ENCODE data around the gene ASB13. TPM values are rescaled to one million over a fixed set of nuclear protein-coding genes. Genes with fewer than 3 reads are reported as not detected.

The ASB13 gene
- total RNA-seq, 1 donor from 2014 or later = 23.0 TPM

DNA sequence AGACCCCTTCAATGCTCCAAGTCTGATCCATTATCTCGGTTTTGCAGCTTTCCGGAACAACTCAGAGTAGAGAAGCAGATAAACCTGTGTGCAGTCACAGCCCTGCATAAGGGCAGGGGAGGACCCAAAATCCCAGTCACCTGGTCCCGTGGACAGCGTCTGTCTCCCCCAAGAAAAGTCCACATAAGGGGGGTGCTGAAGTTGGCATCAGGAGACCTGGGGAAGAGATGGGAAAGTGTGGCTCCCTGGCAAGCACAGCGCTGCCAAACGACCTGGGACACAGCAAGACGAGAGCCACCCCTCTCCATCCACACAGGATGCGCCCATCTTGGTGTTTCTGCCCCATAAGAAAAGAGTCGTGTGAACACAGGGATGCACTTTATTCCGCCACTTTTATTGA is 27.9 kb downstream of the ASB13 start:
- no peaks in the 10 kb centered on the region for H3K27me3 ChIP-seq
- H3K9me3 ChIP-seq = no peaks in the 10 kb centered on the region
- no peaks in the 10 kb centered on the region for H3K4me1 ChIP-seq
- H3K36me3 ChIP-seq = peaks cover 36% of the 10 kb centered on the region
- TF ChIP-seq, protein P1, sequence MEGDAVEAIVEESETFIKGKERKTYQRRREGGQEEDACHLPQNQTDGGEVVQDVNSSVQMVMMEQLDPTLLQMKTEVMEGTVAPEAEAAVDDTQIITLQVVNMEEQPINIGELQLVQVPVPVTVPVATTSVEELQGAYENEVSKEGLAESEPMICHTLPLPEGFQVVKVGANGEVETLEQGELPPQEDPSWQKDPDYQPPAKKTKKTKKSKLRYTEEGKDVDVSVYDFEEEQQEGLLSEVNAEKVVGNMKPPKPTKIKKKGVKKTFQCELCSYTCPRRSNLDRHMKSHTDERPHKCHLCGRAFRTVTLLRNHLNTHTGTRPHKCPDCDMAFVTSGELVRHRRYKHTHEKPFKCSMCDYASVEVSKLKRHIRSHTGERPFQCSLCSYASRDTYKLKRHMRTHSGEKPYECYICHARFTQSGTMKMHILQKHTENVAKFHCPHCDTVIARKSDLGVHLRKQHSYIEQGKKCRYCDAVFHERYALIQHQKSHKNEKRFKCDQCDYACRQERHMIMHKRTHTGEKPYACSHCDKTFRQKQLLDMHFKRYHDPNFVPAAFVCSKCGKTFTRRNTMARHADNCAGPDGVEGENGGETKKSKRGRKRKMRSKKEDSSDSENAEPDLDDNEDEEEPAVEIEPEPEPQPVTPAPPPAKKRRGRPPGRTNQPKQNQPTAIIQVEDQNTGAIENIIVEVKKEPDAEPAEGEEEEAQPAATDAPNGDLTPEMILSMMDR (IDR thresholded peaks at IDR 0.05) = no peak
- H3K4me3 ChIP-seq = no peak overlapping the region
- H3K27ac ChIP-seq = no peak overlapping the region
- ATAC-seq = no peak
- intact Hi-C loops (cut with DNase I) = no loop called here
- DNase-seq = no peak

DNA sequence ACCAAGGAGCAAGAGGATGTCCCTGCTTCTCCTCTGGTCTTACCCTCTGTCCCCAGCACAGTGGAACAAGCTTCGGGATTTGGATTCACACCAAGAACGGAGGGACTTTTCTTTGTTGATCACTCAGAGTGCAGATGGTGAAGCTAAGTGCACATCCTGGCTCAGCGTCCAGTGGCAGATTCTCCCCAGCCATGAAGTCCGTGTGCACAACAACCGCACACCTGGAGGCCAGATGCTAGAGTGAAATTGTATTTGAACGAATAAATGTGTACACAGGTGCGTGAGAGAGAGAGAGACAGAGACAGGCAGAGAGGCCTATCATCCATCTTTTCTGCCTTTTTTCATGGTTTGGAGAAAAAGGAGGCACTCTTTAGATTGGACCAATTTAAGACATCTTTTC is 31.5 kb downstream of the ASB13 start:
- Histone ChIP-seq H3K36me3 (peaks cover 14% of the 10 kb centered on the region), H3K4me1 (no peaks in the 10 kb centered on the region), H3K27me3 (no peaks in the 10 kb centered on the region), H3K4me3 (no peak overlapping the region), H3K27ac (no peak overlapping the region), H3K9me3 (no peaks in the 10 kb centered on the region)
- no peak for DNase-seq
- TF ChIP-seq, protein P1 (IDR thresholded peaks at IDR 0.05) = no peak
- intact Hi-C loops (cut with DNase I) = no loop called here
- no peak for ATAC-seq

DNA sequence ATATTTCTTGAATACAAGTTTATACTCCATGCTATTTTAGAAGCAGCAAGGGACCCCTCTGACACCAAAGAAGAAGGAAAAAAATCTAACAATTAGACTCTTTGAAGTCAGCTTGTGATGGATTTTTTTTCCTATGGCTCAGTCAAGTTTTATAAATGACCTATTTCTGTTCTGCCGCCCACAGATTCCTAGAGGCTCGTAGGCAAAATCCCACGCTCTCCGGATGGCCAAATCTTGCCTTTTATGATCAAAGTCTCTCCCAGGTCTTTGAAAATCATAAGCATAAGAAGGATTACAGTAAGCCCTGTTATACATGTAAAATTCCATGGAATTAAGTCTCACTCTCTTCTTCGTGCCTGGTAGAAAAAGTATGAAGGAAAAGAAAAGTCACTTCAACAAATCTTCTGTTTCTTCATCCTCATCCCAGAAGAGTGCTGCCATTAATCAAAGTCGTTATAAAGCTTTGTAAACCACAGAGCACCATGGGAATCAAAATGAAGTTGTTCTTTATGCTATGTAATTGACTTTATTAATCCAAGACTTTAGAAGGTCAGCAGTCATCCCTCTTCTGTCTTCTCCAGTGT is 33.1 kb downstream of the ASB13 start:
- H3K27me3 ChIP-seq = no peaks in the 10 kb centered on the region
- TF ChIP-seq, protein P1 (IDR thresholded peaks at IDR 0.05) = no peak
- ATAC-seq = no peak
- no peaks in the 10 kb centered on the region for H3K9me3 ChIP-seq
- H3K27ac ChIP-seq = no peak overlapping the region
- DNase-seq = no peak
- no peaks in the 10 kb centered on the region for H3K4me1 ChIP-seq
- no peaks in the 10 kb centered on the region for H3K36me3 ChIP-seq
- intact Hi-C loops (cut with DNase I) = no loop called here
- H3K4me3 ChIP-seq = no peak overlapping the region

DNA sequence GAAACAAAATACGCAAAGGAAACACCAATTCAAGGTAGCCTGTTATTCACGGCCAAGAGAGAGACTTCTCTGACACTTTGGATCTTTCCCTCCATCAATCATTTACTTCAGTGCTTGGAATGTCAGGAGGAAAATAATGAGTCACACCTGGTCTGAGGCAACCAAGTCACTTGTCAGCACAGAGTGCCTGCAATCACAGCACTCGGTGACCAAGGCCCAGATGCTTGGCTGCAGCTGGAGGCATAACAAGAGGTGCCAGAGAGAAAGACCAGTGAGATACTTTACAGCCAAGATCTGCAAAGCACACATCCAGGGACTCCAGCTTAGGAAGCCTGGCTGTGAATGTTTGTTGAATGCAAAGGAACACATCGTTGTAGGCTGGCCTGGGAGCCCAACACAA is 33.9 kb downstream of the ASB13 start:
- Histone ChIP-seq H3K27ac (peak overlapping the region; percentile 73), H3K4me1 (no peaks in the 10 kb centered on the region), H3K9me3 (no peaks in the 10 kb centered on the region), H3K27me3 (no peaks in the 10 kb centered on the region), H3K36me3 (no peaks in the 10 kb centered on the region), H3K4me3 (no peak overlapping the region)
- ATAC-seq (peak; percentile 81), DNase-seq (peak; percentile 82)
- TF ChIP-seq, protein P1 (IDR thresholded peaks at IDR 0.05) = no peak
- intact Hi-C loops (cut with DNase I) = no loop called here

DNA sequence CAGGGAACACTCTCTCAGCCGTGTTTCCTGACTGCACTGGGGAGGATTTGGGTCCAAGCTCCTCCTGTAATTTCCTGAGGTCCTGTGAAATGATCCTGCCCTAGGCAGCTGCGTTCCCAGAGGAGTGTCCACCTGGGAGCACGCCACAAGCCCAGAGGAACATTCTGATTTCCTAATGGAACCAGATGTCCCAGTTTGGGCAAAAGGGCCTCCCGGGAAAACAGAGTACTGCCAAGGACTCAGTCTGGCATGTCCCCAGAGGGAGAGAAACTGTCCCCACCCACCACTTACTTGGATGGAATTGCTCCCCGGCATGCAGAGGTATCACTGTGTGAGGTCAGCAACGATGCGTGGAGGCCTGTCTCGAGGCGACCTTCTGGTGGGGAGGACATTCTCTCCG is 34.5 kb downstream of the ASB13 start:
- no peaks in the 10 kb centered on the region for H3K9me3 ChIP-seq
- peak; percentile 73 for ATAC-seq
- no peaks in the 10 kb centered on the region for H3K4me1 ChIP-seq
- intact Hi-C loops (cut with DNase I) = no loop called here
- H3K4me3 ChIP-seq = peak overlapping the region; percentile 7
- no peak for DNase-seq
- no peaks in the 10 kb centered on the region for H3K36me3 ChIP-seq
- TF ChIP-seq, protein P1 (IDR thresholded peaks at IDR 0.05) = no peak
- H3K27me3 ChIP-seq = no peaks in the 10 kb centered on the region
- peak overlapping the region; percentile 73 for H3K27ac ChIP-seq

DNA sequence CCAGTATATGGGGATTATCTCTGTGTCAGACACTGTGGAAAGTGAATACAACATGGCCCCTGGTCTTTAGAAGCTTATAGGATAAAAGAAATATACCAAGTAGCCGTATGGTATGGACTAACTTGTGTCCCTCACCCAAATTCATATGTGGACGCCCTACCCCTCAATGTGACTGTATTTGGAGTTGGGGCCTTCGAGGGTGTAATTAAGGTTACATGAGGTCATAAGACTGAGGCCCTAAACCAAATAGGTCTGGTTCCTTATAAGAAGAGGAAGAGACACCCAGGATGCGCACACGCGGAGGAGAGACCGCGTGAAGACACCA is 36.3 kb downstream of the ASB13 start:
- Histone ChIP-seq H3K27ac (no peak overlapping the region), H3K27me3 (no peaks in the 10 kb centered on the region), H3K36me3 (no peaks in the 10 kb centered on the region), H3K4me3 (no peak overlapping the region), H3K4me1 (no peaks in the 10 kb centered on the region), H3K9me3 (no peaks in the 10 kb centered on the region)
- TF ChIP-seq, protein P1 (IDR thresholded peaks at IDR 0.05) = no peak
- ATAC-seq (no peak), DNase-seq (no peak)
- intact Hi-C loops (cut with DNase I) = no loop called here
